Measurements from ENCODE around the gene APEX1.
A peak's percentile ranks its signal among the peaks of the same experiment; 100 is the strongest.

APEX1 gene

GRCh38 chr14:20454516-20455354 is at the start of gene APEX1, which contains the start of gene OSGEP:
TSS of gene APEX1 (plus strand) at chr14:20455226. CDS start at chr14:20455646, 420 bp downstream.
TSS of gene OSGEP (minus strand) at chr14:20454812. CDS start at chr14:20454683, 129 bp downstream.
- no peak for TF ChIP-seq CTCF (IDR thresholded peaks at IDR 0.05)

DNA sequence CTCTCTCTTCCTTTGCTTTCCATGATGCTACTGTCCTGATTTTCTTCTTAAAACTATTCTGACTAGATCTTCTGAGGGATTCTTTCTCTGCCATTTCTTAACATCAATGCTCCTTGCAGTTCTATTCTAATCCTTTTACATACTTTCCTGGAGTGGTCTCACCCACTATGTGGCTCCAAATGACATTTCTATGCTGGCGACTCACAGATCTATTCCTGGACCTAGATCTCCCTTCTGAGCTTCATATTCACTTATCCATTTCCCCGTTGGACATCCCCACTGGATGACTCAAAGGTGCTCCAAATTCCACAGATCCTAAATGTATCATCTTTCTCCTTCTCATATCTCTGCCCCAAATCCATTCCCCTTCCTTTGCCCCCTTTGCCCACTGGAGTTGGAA is 45.8 kb upstream of the APEX1 start:
- TF ChIP-seq CTCF (IDR thresholded peaks at IDR 0.05): no peak

GRCh38 chr14:20412411-20412810 is 42.6 kb upstream of the APEX1 start:
- TF ChIP-seq CTCF (IDR thresholded peaks at IDR 0.05): no peak

DNA sequence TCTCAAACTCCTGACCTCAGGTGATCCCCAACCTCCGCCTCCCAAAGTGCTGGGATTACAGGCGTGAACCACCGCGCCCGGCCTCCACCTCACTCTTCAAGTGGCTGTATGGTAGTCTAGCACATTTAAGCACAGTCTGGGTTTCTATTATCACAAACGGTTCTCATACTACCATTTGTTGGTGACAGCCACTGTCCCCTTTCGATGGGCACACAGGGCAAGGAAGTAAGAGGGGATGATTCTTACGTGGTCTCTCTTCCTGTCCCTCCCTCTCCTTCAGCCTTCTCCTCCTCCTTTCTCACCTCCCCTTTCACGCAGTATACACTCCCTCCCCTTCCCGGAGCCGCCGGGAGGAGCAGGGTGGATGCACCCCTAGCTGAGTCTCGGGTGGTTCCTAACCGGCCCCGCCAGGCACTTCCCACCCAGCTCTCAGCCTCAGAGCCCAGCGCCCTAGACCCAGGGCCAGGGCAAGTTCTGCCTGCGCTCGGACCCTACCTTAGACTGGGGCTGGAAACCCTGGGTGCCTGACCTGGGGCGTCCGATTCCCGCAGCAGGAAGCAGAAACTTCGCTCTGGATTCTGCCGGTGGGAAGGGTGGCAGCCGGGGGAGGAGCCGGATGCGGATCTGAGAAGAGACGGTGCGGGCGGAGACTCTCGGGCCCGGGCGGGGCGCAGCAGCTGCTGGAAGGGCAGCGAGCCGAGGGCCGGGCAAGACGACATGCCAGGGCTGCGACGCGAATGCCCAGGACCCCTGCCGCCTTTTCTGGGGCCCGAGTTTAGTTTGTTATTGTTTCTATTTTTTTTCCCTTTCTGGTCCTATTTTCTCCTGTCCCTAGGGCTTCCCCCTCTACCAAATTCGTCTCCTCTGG is 41.9 kb upstream of the APEX1 start, which contains the start of gene TEP1:
TSS of gene TEP1 (minus strand) at position 626 of the 868 bp plus-strand sequence. CDS start 5,062 bp downstream, outside the sequence.
- no peak for TF ChIP-seq CTCF (IDR thresholded peaks at IDR 0.05)

DNA sequence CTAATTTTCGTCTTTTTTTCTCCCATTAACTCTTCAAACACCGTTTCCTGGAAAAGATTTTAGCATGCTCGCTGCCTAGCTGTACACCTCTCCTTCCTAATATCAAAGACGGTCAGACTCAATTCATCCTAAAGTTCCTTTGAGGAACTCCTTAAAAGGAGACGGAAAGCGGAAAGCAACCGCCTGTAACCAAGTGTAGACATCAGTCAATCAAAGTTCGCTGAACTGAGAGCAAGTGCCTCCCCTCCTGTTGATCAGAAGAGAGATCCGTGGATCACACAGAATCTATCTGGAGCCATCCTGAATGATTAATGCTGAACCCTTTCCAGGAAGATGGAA is 41.3 kb upstream of the APEX1 start:
- no peak for TF ChIP-seq CTCF (IDR thresholded peaks at IDR 0.05)

- TF ChIP-seq CTCF (IDR thresholded peaks at IDR 0.05): peak; percentile 44; the same call in 1 of the 2 replicates
Measured at GRCh38 chr14:20415782-20416206, 39.2 kb upstream of the APEX1 start.

DNA sequence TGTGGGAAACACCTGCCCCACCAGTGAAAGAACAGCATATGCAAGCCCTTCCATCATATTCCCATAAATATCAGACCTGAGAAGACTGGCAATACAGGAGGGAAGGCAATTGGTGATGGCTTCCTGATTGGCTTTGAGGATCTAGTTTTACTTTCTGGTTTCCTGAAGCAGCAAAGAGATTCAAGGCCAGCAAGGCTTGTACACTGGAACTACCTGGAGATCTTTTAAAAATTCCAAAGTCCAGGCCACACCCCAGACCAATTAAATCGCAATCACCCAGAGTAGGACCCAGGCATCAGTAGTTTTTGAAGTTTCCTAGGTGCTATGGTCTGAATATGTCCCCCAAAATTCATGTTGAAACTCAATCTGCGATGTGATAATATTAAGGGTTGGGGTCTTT is 38.8 kb upstream of the APEX1 start:
- no peak for TF ChIP-seq CTCF (IDR thresholded peaks at IDR 0.05)

All from LNCAP (cell line).